Measurements from ENCODE around the gene TCTN3.
"Not testable (repeated sequence)": the region's sequence is repeated elsewhere in the genome, so short reads cannot be mapped to it uniquely, and the experiment has no call there.

The TCTN3 gene

GRCh38 chr10:95637911-95638310 is 55.8 kb downstream of the TCTN3 start:
- no peak for TF ChIP-seq CTCF (IDR thresholded peaks at IDR 0.05; ENCODE audit: control insufficient read depth, insufficient read depth, low read depth, low read length, missing control alignments)
- DNase-seq (ENCODE audit: low read depth), result no peak
- no peak overlapping the region for H3K4me3 ChIP-seq (ENCODE audit: control insufficient read depth, low read depth, low read length)

GRCh38 chr10:95637140-95637539 is 56.6 kb downstream of the TCTN3 start:
- DNase-seq (ENCODE audit: low read depth), result no peak
- no peak for TF ChIP-seq CTCF (IDR thresholded peaks at IDR 0.05; ENCODE audit: control insufficient read depth, insufficient read depth, low read depth, low read length, missing control alignments)
- no peak overlapping the region for H3K4me3 ChIP-seq (ENCODE audit: control insufficient read depth, low read depth, low read length)

GRCh38 chr10:95635319-95635733 is 58.4 kb downstream of the TCTN3 start:
- DNase-seq (ENCODE audit: low read depth), result no peak
- TF ChIP-seq CTCF (IDR thresholded peaks at IDR 0.05; ENCODE audit: control insufficient read depth, insufficient read depth, low read depth, low read length, missing control alignments), result no peak
- no peak overlapping the region for H3K4me3 ChIP-seq (ENCODE audit: control insufficient read depth, low read depth, low read length)

GRCh38 chr10:95628786-95629185 is 64.9 kb downstream of the TCTN3 start:
- H3K4me3 ChIP-seq (ENCODE audit: control insufficient read depth, low read depth, low read length), result no peak overlapping the region
- DNase-seq (ENCODE audit: low read depth), result no peak
- no peak for TF ChIP-seq CTCF (IDR thresholded peaks at IDR 0.05; ENCODE audit: control insufficient read depth, insufficient read depth, low read depth, low read length, missing control alignments)

- TF ChIP-seq CTCF (IDR thresholded peaks at IDR 0.05; ENCODE audit: control insufficient read depth, insufficient read depth, low read depth, low read length, missing control alignments), result no peak
- DNase-seq (ENCODE audit: low read depth), result no peak
- H3K4me3 ChIP-seq (ENCODE audit: control insufficient read depth, low read depth, low read length), result no peak overlapping the region
These were observed 67.2 kb downstream of the TCTN3 start for GRCh38 chr10:95626500-95626899.

- not testable (repeated sequence) for H3K4me3 ChIP-seq (ENCODE audit: control insufficient read depth, low read depth, low read length); DNase-seq (ENCODE audit: low read depth)
These were observed 73.3 kb downstream of the TCTN3 start for GRCh38 chr10:95620415-95620814.

GRCh38 chr10:95618101-95618500 is 75.6 kb downstream of the TCTN3 start:
- no peak overlapping the region for H3K4me3 ChIP-seq (ENCODE audit: control insufficient read depth, low read depth, low read length)
- TF ChIP-seq CTCF (IDR thresholded peaks at IDR 0.05; ENCODE audit: control insufficient read depth, insufficient read depth, low read depth, low read length, missing control alignments), result no peak
- DNase-seq (ENCODE audit: low read depth), result no peak
